Mucosa of descending colon (tissue), 3 donors: Measurements from ENCODE around the gene ECSCR. TPM values are rescaled to one million over a fixed set of nuclear protein-coding genes. Genes with fewer than 3 reads are reported as not detected.

Experiments
- ATAC-seq: fragments of 200-7000 bp; cut with Tn5 transposase; one replicate; pipeline ENCODE4 v1.9.1; 2020; ENCODE audit warnings: mild to moderate bottlenecking, moderate library complexity
- DNase-seq, 3 donors: peaks; one replicate each; pipeline ENCODE4 v3.0.0-alpha.2; 2020
- H3K36me3 ChIP-seq: fragments of 200-600 bp; one replicate; pipeline ENCODE4 v1.8.0; 2021; ENCODE audit warnings: low read depth, mild to moderate bottlenecking
- H3K4me1 ChIP-seq: fragments of 200-600 bp; one replicate; pipeline ENCODE4 v1.8.0; 2021; ENCODE audit warnings: low read depth, mild to moderate bottlenecking
- H3K4me3 ChIP-seq: fragments of 200-600 bp; one replicate; pipeline ENCODE4 v1.8.0; 2021; ENCODE audit warnings: mild to moderate bottlenecking
- H3K9me3 ChIP-seq: fragments of 200-600 bp; one replicate; pipeline ENCODE4 v1.8.0; 2021; ENCODE audit warnings: mild to moderate bottlenecking
- intact Hi-C, 2 donors: fragments of 100-400 bp; cut with DNase I in 1 of 2; cut with micrococcal nuclease in 1 of 2; formaldehyde crosslinking; loops; one replicate each; pipeline versions ENCODE4 v1.11.0 to v1.11.1; 2022; cut with DNase I, micrococcal nuclease
- total RNA-seq, 3 donors: library from RNA; stranded (reverse); fragmentation: NEBNext Ultra II Directional in 2 of 3; extraction: Animal tissue kit (Norgen Biotek cat#: 25700) in 2 of 3; gene quantifications; one replicate each; pipeline versions ENCODE4 v1.2.1 to v1.2.4, GENCODE V29; 2021 to 2023
- TF ChIP-seq, protein P1 (sequence below): fragments of 200-600 bp; IDR thresholded peaks from one replicate; pipeline ENCODE4 v1.8.0; 2022; ENCODE audit warnings: antibody characterized with exemption, mild to moderate bottlenecking
- donor health status: DM: no; HTN: no; CAD: no; lungs with moderate emphysema.
- donor health status: DM: no; HTN: no; CAD: no.
- donor health status: DM: no; HTN: yes; CAD: no.

The ECSCR gene
- total RNA-seq, 3 donors from 2014 or later, result 3.4 to 8.5 (median 7.9) TPM

DNA sequence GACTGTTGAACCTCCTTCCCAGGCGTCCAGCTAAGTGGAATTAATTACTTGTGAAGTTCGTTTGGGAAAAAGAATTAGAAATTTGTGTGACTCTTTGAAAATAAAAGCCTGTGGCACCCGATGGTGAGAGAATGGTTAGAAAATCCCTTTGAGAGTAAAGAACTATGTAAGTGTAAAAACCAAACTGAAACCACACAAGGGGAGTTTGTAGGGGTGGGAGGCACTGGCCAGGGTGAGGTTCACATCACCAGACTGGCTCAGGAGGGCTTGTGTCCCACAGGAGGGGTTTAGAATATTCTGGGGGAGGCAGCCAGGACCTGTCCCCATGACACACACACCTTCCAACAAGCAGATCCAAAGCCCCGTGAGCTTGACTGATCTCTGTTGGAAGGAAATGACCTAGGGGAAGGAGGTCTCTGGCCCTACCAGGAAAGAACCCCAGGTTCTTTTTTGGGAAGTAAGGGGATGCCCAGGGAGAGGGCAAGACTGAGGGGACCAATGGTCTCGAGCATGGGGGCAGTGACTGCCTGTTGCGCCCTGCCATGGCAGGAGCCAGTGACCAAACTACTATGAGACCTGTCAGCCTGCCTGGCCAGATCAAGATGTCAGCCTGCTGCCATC lies 62.9 kb downstream of the ECSCR start:
- Histone ChIP-seq H3K9me3 (no peaks in the 10 kb centered on the region), H3K4me1 (peaks cover 14% of the 10 kb centered on the region), H3K36me3 (no peaks in the 10 kb centered on the region), H3K4me3 (no peak overlapping the region)
- intact Hi-C loops, result no loop called here
- TF ChIP-seq, protein P1, sequence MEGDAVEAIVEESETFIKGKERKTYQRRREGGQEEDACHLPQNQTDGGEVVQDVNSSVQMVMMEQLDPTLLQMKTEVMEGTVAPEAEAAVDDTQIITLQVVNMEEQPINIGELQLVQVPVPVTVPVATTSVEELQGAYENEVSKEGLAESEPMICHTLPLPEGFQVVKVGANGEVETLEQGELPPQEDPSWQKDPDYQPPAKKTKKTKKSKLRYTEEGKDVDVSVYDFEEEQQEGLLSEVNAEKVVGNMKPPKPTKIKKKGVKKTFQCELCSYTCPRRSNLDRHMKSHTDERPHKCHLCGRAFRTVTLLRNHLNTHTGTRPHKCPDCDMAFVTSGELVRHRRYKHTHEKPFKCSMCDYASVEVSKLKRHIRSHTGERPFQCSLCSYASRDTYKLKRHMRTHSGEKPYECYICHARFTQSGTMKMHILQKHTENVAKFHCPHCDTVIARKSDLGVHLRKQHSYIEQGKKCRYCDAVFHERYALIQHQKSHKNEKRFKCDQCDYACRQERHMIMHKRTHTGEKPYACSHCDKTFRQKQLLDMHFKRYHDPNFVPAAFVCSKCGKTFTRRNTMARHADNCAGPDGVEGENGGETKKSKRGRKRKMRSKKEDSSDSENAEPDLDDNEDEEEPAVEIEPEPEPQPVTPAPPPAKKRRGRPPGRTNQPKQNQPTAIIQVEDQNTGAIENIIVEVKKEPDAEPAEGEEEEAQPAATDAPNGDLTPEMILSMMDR, result no peak
- no peak for ATAC-seq
- DNase-seq, result no peak

Other genes with a start within 250 kb of the ECSCR start
- 100 to 1,000 TPM; 112 to 165 (median 136) TPM for gene MATR3, start 169.0 kb downstream of the ECSCR start, total RNA-seq
- gene PAIP2, start 120.9 kb downstream of the ECSCR start, total RNA-seq, result 10 to 100 TPM; 42.1 to 85.1 (median 44.5) TPM
- gene SLC23A1, start 79.4 kb downstream of the ECSCR start, total RNA-seq, result 1 to 10 TPM; 2.5 to 9.0 (median 5.1) TPM
- 10 to 100 TPM in 2 of 3 donors, 1 to 10 TPM in 1; 5.6 to 23.7 (median 10.2) TPM for gene MZB1, start 72.8 kb downstream of the ECSCR start, total RNA-seq
- gene PROB1, start 67.6 kb downstream of the ECSCR start, total RNA-seq, result under 1 TPM; 0.58 to 0.98 (median 0.94) TPM
- gene SPATA24, start 58.7 kb downstream of the ECSCR start, total RNA-seq, result 1 to 10 TPM; 3.0 to 4.5 (median 3.4) TPM
- gene DNAJC18, start 23.2 kb downstream of the ECSCR start, total RNA-seq, result 10 to 100 TPM in 1 of 3 donors, 1 to 10 TPM in 2; 4.2 to 10.3 (median 5.1) TPM
- 1 to 10 TPM; 1.8 to 5.2 (median 2.8) TPM for gene SMIM33, start 8.3 kb upstream of the ECSCR start, total RNA-seq
- 10 to 100 TPM; 27.0 to 63.3 (median 31.1) TPM for gene STING1, start 20.0 kb upstream of the ECSCR start, total RNA-seq
- gene UBE2D2, start 98.6 kb upstream of the ECSCR start, total RNA-seq, result 100 to 1,000 TPM; 139 to 145 (median 140) TPM
- gene CXXC5, start 185.6 kb upstream of the ECSCR start, total RNA-seq, result 10 to 100 TPM; 28.1 to 31.0 (median 28.3) TPM